HFFc6 (cell line): Measurements from ENCODE around the gene RSPH3. TPM values are rescaled to one million over a fixed set of nuclear protein-coding genes. Genes with fewer than 3 reads are reported as not detected.
"Not testable (repeated sequence)": the region's sequence is repeated elsewhere in the genome, so short reads cannot be mapped to it uniquely, and the experiment has no call there.

Experiments used
- DNase-seq: peaks from one replicate; pipeline ENCODE4 v3.0.0-alpha.2; 2018
- H3K27ac Mint-ChIP-seq: 2 replicates; pipeline ENCODE4 v1.8.0; 2020; ENCODE audit warnings: mild to moderate bottlenecking, mixed read lengths
- H3K27me3 Mint-ChIP-seq: 2 replicates; pipeline ENCODE4 v1.8.0; 2021; ENCODE audit warnings: mild to moderate bottlenecking, moderate library complexity, mixed read lengths; ENCODE audit not compliant: insufficient read depth
- H3K36me3 Mint-ChIP-seq: 2 replicates; pipeline ENCODE4 v1.8.0; 2021; ENCODE audit warnings: low read depth, mixed read lengths
- H3K4me1 Mint-ChIP-seq: 2 replicates; pipeline ENCODE4 v1.8.0; 2020; ENCODE audit warnings: low read depth, mixed read lengths
- H3K4me3 Mint-ChIP-seq: 2 replicates; pipeline ENCODE4 v1.8.0; 2020; ENCODE audit warnings: mild to moderate bottlenecking, moderate library complexity, mixed read lengths
- H3K9me3 Mint-ChIP-seq: 2 replicates; pipeline ENCODE4 v1.8.0; 2020; ENCODE audit warnings: mild to moderate bottlenecking, mixed read lengths
- total RNA-seq, 6 experiments: library from RNA; stranded (reverse); fragmentation: NEBNext Ultra II Directional; extraction: Animal tissue kit (Norgen Biotek cat#: 25700); gene quantifications; 2 replicates in 1 of 6; 3 replicates in 5 of 6; pipeline ENCODE4 v1.2.3, GENCODE V29; 2021
- TF ChIP-seq, protein P1 (sequence below): fragments of 200-600 bp; sonication (generic); IDR thresholded peaks from 2 replicates; pipeline ENCODE4 v1.5.0; 2021; ENCODE audit warnings: antibody characterized with exemption, mild to moderate bottlenecking

Gene RSPH3
- total RNA-seq, 6 experiments from 2014 or later = 6.9 to 10.1 (median 8.5) TPM

DNA sequence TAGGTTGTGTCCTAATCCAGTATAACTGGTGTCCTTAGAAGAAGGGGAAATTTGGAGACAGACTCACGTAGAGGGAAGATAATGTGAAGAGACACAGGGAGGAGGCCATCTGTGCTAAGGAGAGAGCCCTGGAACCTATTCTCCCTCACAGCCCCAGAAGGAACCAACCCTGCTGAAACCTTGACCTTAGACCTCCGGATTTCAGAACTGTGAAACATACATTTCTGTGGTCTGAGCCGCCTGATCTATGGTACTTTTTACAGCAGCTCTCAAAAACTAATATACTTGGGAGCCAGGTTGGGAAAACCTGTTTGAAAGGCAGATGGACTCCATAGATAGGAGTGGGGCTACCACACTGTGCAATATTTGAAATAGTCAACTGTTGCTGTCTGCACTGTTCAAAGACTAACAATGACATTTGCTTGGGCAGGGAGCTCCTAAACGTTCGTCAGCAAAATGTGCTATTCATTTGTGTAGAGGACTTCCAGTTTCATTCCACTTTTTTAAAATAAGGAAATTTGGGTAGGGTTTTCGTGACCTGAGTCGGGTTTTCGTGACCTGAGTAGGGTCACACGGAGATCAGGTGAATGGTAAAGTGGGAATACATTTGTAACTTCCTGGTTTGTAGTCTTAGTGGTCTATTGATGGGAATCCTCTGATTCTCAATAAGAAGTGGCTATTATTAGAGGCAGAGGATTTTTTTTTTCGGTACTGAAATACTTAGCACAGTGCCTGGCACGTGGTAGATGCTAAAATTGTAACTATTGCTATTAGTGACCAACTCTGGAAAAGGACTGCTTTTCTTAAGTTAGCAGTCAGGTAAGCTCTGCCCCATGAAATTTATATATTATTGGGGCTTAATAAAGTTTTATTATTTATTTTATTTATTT is 33.4 kb upstream of the RSPH3 start:
- Mint-ChIP-seq H3K27ac (no peak overlapping the region), H3K4me1 (no peaks in the 10 kb centered on the region; the same call in 1 of the 2 replicates)
- TF ChIP-seq, protein P1, sequence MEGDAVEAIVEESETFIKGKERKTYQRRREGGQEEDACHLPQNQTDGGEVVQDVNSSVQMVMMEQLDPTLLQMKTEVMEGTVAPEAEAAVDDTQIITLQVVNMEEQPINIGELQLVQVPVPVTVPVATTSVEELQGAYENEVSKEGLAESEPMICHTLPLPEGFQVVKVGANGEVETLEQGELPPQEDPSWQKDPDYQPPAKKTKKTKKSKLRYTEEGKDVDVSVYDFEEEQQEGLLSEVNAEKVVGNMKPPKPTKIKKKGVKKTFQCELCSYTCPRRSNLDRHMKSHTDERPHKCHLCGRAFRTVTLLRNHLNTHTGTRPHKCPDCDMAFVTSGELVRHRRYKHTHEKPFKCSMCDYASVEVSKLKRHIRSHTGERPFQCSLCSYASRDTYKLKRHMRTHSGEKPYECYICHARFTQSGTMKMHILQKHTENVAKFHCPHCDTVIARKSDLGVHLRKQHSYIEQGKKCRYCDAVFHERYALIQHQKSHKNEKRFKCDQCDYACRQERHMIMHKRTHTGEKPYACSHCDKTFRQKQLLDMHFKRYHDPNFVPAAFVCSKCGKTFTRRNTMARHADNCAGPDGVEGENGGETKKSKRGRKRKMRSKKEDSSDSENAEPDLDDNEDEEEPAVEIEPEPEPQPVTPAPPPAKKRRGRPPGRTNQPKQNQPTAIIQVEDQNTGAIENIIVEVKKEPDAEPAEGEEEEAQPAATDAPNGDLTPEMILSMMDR = no peak

DNA sequence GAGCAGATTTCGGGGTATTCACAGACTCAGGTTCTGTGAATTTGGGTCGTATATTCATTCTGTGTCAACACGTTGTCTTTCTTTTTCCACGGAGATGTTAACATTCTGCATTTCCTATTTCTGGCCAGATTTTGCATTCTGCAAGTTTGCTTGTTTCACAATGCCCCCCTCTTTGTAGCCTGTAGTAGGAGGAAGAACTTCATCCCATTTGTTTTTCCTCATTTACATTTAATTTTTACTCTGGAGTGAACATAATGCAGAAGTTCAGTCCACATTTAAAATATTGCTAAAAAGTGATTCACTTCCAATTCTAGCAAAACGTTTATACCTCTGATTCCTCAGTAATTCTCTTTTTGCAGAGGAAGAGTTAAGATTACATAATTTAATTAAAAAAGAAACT is 31.8 kb upstream of the RSPH3 start:
- TF ChIP-seq, protein P1 = no peak
- no peak for DNase-seq
- H3K4me3 Mint-ChIP-seq = no peak overlapping the region
- H3K36me3 Mint-ChIP-seq = no peaks in the 10 kb centered on the region
- H3K27me3 Mint-ChIP-seq = peaks cover 13% of the 10 kb centered on the region
- H3K9me3 Mint-ChIP-seq = no peaks in the 10 kb centered on the region
- no peaks in the 10 kb centered on the region for H3K4me1 Mint-ChIP-seq
- H3K27ac Mint-ChIP-seq = no peak overlapping the region

More for the DNA sequence above, 33.4 kb upstream of the RSPH3 start:
- no peak overlapping the region for H3K4me3 Mint-ChIP-seq
- H3K36me3 Mint-ChIP-seq = no peaks in the 10 kb centered on the region
- H3K27me3 Mint-ChIP-seq = peaks cover 26% of the 10 kb centered on the region
- no peak for DNase-seq
- H3K9me3 Mint-ChIP-seq = no peaks in the 10 kb centered on the region

DNA sequence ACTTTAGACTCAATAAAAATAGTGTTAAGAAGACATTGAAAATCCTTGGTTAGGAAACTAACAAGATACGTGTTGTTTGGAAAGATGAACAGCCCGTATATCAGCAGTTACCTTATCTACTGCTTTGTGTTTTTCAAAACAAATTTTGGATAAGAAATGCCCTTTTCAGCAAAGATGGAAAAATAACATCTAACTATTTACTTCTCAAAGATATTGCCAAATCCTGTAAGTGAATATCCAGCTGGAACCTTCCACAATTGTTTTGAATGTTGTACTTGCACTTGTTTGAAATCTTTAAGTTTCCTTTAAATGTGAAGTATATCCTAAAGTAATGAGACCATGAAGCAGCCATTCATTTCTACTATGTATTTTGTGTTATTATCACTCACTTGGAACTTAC is 30.2 kb upstream of the RSPH3 start:
- no peak for DNase-seq
- Mint-ChIP-seq H3K4me1 (no peaks in the 10 kb centered on the region), H3K27ac (no peak overlapping the region), H3K27me3 (peaks cover 13% of the 10 kb centered on the region), H3K9me3 (peaks cover 6% of the 10 kb centered on the region), H3K4me3 (no peak overlapping the region), H3K36me3 (peaks cover 7% of the 10 kb centered on the region)
- TF ChIP-seq, protein P1 = no peak

GRCh38 chr6:159025224-159025623 is 25.2 kb upstream of the RSPH3 start:
- not testable (repeated sequence) for H3K4me1 Mint-ChIP-seq, H3K27ac Mint-ChIP-seq

GRCh38 chr6:159023893-159024292 is 23.9 kb upstream of the RSPH3 start:
- peaks cover 16% of the 10 kb centered on the region for H3K27me3 Mint-ChIP-seq
- peaks cover 14% of the 10 kb centered on the region for H3K36me3 Mint-ChIP-seq
- H3K4me1 Mint-ChIP-seq = no peaks in the 10 kb centered on the region
- DNase-seq = no peak
- no peak overlapping the region for H3K4me3 Mint-ChIP-seq
- peaks cover 16% of the 10 kb centered on the region for H3K9me3 Mint-ChIP-seq
- TF ChIP-seq, protein P1 = no peak
- no peak overlapping the region for H3K27ac Mint-ChIP-seq

More at GRCh38 chr6:159025224-159025623, 25.2 kb upstream of the RSPH3 start:
- peaks cover 14% of the 10 kb centered on the region for H3K36me3 Mint-ChIP-seq
- H3K27me3 Mint-ChIP-seq = peaks cover 16% of the 10 kb centered on the region
- H3K4me3 Mint-ChIP-seq, DNase-seq: not testable (repeated sequence)
- peaks cover 16% of the 10 kb centered on the region for H3K9me3 Mint-ChIP-seq

DNA sequence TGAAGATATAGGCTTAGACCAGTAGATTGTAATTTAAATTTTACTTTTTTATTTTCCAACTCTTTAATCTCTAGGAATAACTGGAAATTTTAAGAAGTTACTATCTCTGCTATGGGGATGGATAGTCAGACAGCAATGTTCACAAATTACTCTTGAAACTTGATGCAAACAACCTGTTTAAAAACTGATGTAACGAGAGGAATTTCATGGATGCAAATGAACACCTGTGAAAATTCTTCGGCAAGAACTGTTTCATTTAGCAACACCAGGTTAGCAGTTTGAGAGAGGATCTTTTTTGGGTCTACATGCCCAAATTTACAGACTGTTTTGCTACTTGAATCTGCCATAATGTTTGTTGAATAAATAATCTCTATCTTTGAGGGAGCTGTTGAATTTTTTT is 20.0 kb upstream of the RSPH3 start:
- TF ChIP-seq, protein P1 = no peak
- Mint-ChIP-seq H3K27me3 (peaks cover 18% of the 10 kb centered on the region), H3K4me1 (no peaks in the 10 kb centered on the region), H3K36me3 (0 out of 2 replicates have a peak, but pooled peaks cover 6% of the 10 kb centered on the region), H3K27ac (no peak overlapping the region), H3K9me3 (peaks cover 9% of the 10 kb centered on the region), H3K4me3 (no peak overlapping the region)
- no peak for DNase-seq
